Measurements from ENCODE around the gene GARIN3. TPM values are rescaled to one million over a fixed set of nuclear protein-coding genes. Genes with fewer than 3 reads are reported as not detected.

The GARIN3 gene
- total RNA-seq, 4 donors from 2014 or later: not detected

- TF ChIP-seq CTCF (IDR thresholded peaks at IDR 0.05; ENCODE audit: low read depth): no peak
Measured at GRCh38 chr5:157142317-157143126, 23.5 kb downstream of the GARIN3 start, which contains the start of gene MED7. Gene MED7, minus strand, starts transcription at chr5:157142865. Its CDS starts 3,434 bp downstream, at chr5:157139431.

GRCh38 chr5:157137691-157138090 lies 28.4 kb downstream of the GARIN3 start:
- TF ChIP-seq CTCF (IDR thresholded peaks at IDR 0.05; ENCODE audit: low read depth): no peak

GRCh38 chr5:157132281-157132612 lies 33.8 kb downstream of the GARIN3 start:
- no peak for TF ChIP-seq CTCF (IDR thresholded peaks at IDR 0.05; ENCODE audit: low read depth)

GRCh38 chr5:157130925-157131324 lies 35.1 kb downstream of the GARIN3 start:
- TF ChIP-seq CTCF (IDR thresholded peaks at IDR 0.05; ENCODE audit: low read depth): no peak

- no peak for TF ChIP-seq CTCF (IDR thresholded peaks at IDR 0.05; ENCODE audit: low read depth)
Measured at GRCh38 chr5:157121709-157122108, 44.4 kb downstream of the GARIN3 start.

GRCh38 chr5:157120102-157120501 lies 46.0 kb downstream of the GARIN3 start:
- no peak for TF ChIP-seq CTCF (IDR thresholded peaks at IDR 0.05; ENCODE audit: low read depth)

GRCh38 chr5:157116483-157116954 lies 49.5 kb downstream of the GARIN3 start:
- TF ChIP-seq CTCF (IDR thresholded peaks at IDR 0.05; ENCODE audit: low read depth): no peak

All from subcutaneous adipose tissue (tissue), 4 donors.